Stimulated activated naive CD8-positive, alpha-beta T cell treated with anti-CD3 and anti-CD28 coated beads, Interleukin-15, Interleukin-2, amounts not matched to agents 100 U/mL and 50 U/mL, for 24 hours (primary cell): ENCODE results near the gene MYLK4.

Experiments used
- ATAC-seq: fragments of 150-1000 bp; cut with Tn5 transposase; one replicate; pipeline ENCODE4 v1.10.0; 2021
- DNase-seq: peaks from one replicate; pipeline ENCODE4 v3.0.0; 2021

Gene MYLK4

GRCh38 chr6:2755456-2755855, 4.7 kb upstream of the MYLK4 start:
- ATAC-seq (no peak), DNase-seq (no peak)

- DNase-seq (no peak), ATAC-seq (no peak)
Measured at GRCh38 chr6:2754911-2755310, 4.2 kb upstream of the MYLK4 start.

GRCh38 chr6:2754393-2754792, 3.7 kb upstream of the MYLK4 start:
- ATAC-seq (no peak), DNase-seq (no peak)

- DNase-seq (no peak), ATAC-seq (no peak)
Measured at GRCh38 chr6:2753743-2754142, 3.0 kb upstream of the MYLK4 start.

GRCh38 chr6:2753110-2753489, 2.4 kb upstream of the MYLK4 start:
- DNase-seq (no peak), ATAC-seq (no peak)

GRCh38 chr6:2752477-2753109, 1.9 kb upstream of the MYLK4 start:
- no peak for ATAC-seq

GRCh38 chr6:2751871-2752270, 1.1 kb upstream of the MYLK4 start:
- DNase-seq, result no peak
- ATAC-seq, result no peak

More at GRCh38 chr6:2752477-2753109, 1.9 kb upstream of the MYLK4 start:
- no peak for DNase-seq

- ATAC-seq (no peak), DNase-seq (peak; percentile 76)
Measured at GRCh38 chr6:2749969-2750600, 637 bp downstream of the MYLK4 start.

GRCh38 chr6:2748183-2748582, 2.5 kb downstream of the MYLK4 start:
- no peak for DNase-seq
- no peak for ATAC-seq

GRCh38 chr6:2746557-2747061, 4.1 kb downstream of the MYLK4 start:
- ATAC-seq (no peak), DNase-seq (no peak)

GRCh38 chr6:2745246-2745645, 5.5 kb downstream of the MYLK4 start:
- no peak for ATAC-seq
- no peak for DNase-seq

- no peak for DNase-seq
- no peak for ATAC-seq
Measured at GRCh38 chr6:2744778-2745177, 5.9 kb downstream of the MYLK4 start.

GRCh38 chr6:2744209-2744771, 6.4 kb downstream of the MYLK4 start:
- no peak for ATAC-seq
- DNase-seq, result no peak

GRCh38 chr6:2743280-2744208, 7.2 kb downstream of the MYLK4 start:
- ATAC-seq (no peak), DNase-seq (no peak)

- no peak for DNase-seq
- ATAC-seq, result no peak
Measured at GRCh38 chr6:2741756-2742155, 9.0 kb downstream of the MYLK4 start.

GRCh38 chr6:2740581-2740980, 10.1 kb downstream of the MYLK4 start:
- DNase-seq, result no peak
- no peak for ATAC-seq

- peak; percentile 28 for DNase-seq
- ATAC-seq, result peak; percentile 87
Measured at GRCh38 chr6:2739335-2739734, 11.4 kb downstream of the MYLK4 start.

- ATAC-seq (peak; percentile 50), DNase-seq (peak; percentile 52)
Measured at GRCh38 chr6:2738373-2738979, 12.2 kb downstream of the MYLK4 start.

- no peak for ATAC-seq
- no peak for DNase-seq
Measured at GRCh38 chr6:2737885-2738284, 12.8 kb downstream of the MYLK4 start.

- DNase-seq (no peak), ATAC-seq (no peak)
Measured at GRCh38 chr6:2734488-2735166, 16.1 kb downstream of the MYLK4 start.

GRCh38 chr6:2733736-2734480, 16.8 kb downstream of the MYLK4 start:
- ATAC-seq, result no peak
- no peak for DNase-seq
